ENCODE results near the gene RBM22. TPM values are rescaled to one million over a fixed set of nuclear protein-coding genes. Genes with fewer than 3 reads are reported as not detected.

Gene RBM22
- polyA plus RNA-seq, 1 of the 3 experiments (the other 2 are of a cell fraction): 30.7 TPM

DNA sequence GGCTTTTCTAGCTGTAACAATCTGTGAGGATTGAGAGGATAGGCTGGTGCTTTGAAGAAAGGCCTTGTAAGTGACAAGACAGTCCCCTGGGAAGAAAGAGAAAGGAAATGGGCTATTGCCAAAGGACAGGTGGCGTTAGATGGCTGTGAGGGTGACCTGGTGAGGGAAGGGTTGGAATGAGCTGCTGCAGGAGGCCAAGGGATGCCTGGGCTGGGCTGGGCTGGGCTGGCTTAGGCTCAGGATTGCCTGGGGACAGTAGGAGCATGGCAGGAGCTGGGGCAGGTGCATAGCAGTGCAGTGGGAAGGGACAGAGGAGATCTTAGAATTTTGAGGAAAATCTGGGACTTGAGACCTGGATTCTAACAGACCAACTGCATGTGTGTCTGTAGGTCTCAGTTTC lies 49.5 kb downstream of the RBM22 start:
- H3K27ac ChIP-seq (ENCODE audit: low read depth in 2 of 2, low read length in 1 of 2): peak overlapping the region in 1 of 2 experiments; percentile 76; a peak in 1 of 4 replicates
- no peak overlapping the region for H2AFZ ChIP-seq (ENCODE audit: low read depth)
- H3K4me2 ChIP-seq: no peak overlapping the region
- H3K4me3 ChIP-seq (ENCODE audit: low read depth in 2 of 2, low read length in 1 of 2): no peak overlapping the region
- no peaks in the 10 kb centered on the region for H3K9me3 ChIP-seq
- WGBS (ENCODE audit: low lambda C conversion rate): 82% methylated on average over 1 of the region's 1 CpG
- peaks cover 9 to 42% of the 10 kb centered on the region in 2 experiments for H3K4me1 ChIP-seq (ENCODE audit: control insufficient read depth in 1 of 2, insufficient read depth in 2 of 2, low read depth in 1 of 2, low read length in 1 of 2)
- H4K20me1 ChIP-seq (ENCODE audit: insufficient read depth): no peaks in the 10 kb centered on the region; the same call in 1 of the 2 replicates
- no peaks in the 10 kb centered on the region for H3K9me2 ChIP-seq
- no peak overlapping the region for H3K9ac ChIP-seq
- H3K36me3 ChIP-seq (replicated peaks in 1 of 2; ENCODE audit: control insufficient read depth in 1 of 2, insufficient read depth in 2 of 2, low read length in 1 of 2): peaks cover 11 to 37% of the 10 kb centered on the region in 2 experiments
- POLR2A ChIA-PET: interaction anchor here (0.8 to 1.4 kb wide), 2 partner anchors 11 to 201 kb away, joined by 3 read pairs; partner anchors contain the start of gene SYNPO
- no peaks in the 10 kb centered on the region for H3F3A ChIP-seq (replicated peaks; ENCODE audit: insufficient read depth)
- H3K79me2 ChIP-seq (ENCODE audit: insufficient read depth): peaks cover 8% of the 10 kb centered on the region
- no peak for DNase-seq
- CTCF ChIA-PET: interaction anchor here (0.6 to 12.2 kb wide), 8 partner anchors 9 to 192 kb away, joined by 3 to 160 read pairs (median 4); partner anchors contain the start of gene SYNPO
- H3K27me3 ChIP-seq (ENCODE audit: insufficient read depth): no peaks in the 10 kb centered on the region
- TF ChIP-seq EP300 (IDR thresholded peaks at IDR 0.05; ENCODE audit: borderline replicate concordance in 1 of 2, low read depth in 1 of 2, low read length in 1 of 2) (no peak), SIN3A (IDR thresholded peaks at IDR 0.05; ENCODE audit: borderline replicate concordance, low read depth, low read length) (no peak), RXRA (IDR thresholded peaks at IDR 0.05; ENCODE audit: borderline replicate concordance, low read depth) (no peak), SMC3 (IDR thresholded peaks at IDR 0.05; ENCODE audit: low read depth, low read length) (no peak), RCOR1 (IDR thresholded peaks at IDR 0.05; ENCODE audit: low read length) (no peak), JUND (IDR thresholded peaks at IDR 0.05) (no peak)
- TF ChIP-seq, protein P1, sequence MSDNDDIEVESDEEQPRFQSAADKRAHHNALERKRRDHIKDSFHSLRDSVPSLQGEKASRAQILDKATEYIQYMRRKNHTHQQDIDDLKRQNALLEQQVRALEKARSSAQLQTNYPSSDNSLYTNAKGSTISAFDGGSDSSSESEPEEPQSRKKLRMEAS (IDR thresholded peaks at IDR 0.05; ENCODE audit: low read depth): no peak
- TF ChIP-seq, protein P2, sequence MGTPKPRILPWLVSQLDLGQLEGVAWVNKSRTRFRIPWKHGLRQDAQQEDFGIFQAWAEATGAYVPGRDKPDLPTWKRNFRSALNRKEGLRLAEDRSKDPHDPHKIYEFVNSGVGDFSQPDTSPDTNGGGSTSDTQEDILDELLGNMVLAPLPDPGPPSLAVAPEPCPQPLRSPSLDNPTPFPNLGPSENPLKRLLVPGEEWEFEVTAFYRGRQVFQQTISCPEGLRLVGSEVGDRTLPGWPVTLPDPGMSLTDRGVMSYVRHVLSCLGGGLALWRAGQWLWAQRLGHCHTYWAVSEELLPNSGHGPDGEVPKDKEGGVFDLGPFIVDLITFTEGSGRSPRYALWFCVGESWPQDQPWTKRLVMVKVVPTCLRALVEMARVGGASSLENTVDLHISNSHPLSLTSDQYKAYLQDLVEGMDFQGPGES (IDR thresholded peaks at IDR 0.05; ENCODE audit: low read depth, low read length): no peak

GRCh38 chr5:150650021-150651006 lies 50.5 kb downstream of the RBM22 start:
- ChIA-PET POLR2A (no interaction called here), CTCF (interaction anchor here (1.0 to 12.2 kb wide), 3 partner anchors 69 to 191 kb away, joined by 4 to 160 read pairs (median 4); no protein-coding TSS in a partner anchor)
- 91% methylated on average over 30 of the region's 38 CpGs for WGBS (ENCODE audit: low lambda C conversion rate)
- DNase-seq: no peak
- no peaks in the 10 kb centered on the region for H3K9me3 ChIP-seq
- H4K20me1 ChIP-seq (ENCODE audit: insufficient read depth): no peaks in the 10 kb centered on the region; the same call in none of the 2 replicates
- H2AFZ ChIP-seq (ENCODE audit: low read depth): no peak overlapping the region
- peaks cover 19% of the 10 kb centered on the region for H3K79me2 ChIP-seq (ENCODE audit: insufficient read depth)
- H3K4me3 ChIP-seq (ENCODE audit: low read depth in 2 of 2, low read length in 1 of 2): no peak overlapping the region
- H3K27me3 ChIP-seq (ENCODE audit: insufficient read depth): no peaks in the 10 kb centered on the region
- no peak overlapping the region for H3K4me2 ChIP-seq
- H3K27ac ChIP-seq (ENCODE audit: low read depth in 2 of 2, low read length in 1 of 2): peak overlapping the region in 1 of 2 experiments; percentile 17; a peak in 1 of 4 replicates
- peaks cover under 1% of the 10 kb centered on the region for H3F3A ChIP-seq (replicated peaks; ENCODE audit: insufficient read depth)
- H3K9me2 ChIP-seq: no peaks in the 10 kb centered on the region
- peaks cover 11 to 37% of the 10 kb centered on the region in 2 experiments for H3K36me3 ChIP-seq (replicated peaks in 1 of 2; ENCODE audit: control insufficient read depth in 1 of 2, insufficient read depth in 2 of 2, low read length in 1 of 2)
- H3K4me1 ChIP-seq (ENCODE audit: control insufficient read depth in 1 of 2, insufficient read depth in 2 of 2, low read depth in 1 of 2, low read length in 1 of 2): peaks cover 13 to 42% of the 10 kb centered on the region in 2 experiments
- no peak overlapping the region for H3K9ac ChIP-seq
- TF ChIP-seq, protein P1 (IDR thresholded peaks at IDR 0.05; ENCODE audit: low read depth): no peak
- TF ChIP-seq, protein P3, sequence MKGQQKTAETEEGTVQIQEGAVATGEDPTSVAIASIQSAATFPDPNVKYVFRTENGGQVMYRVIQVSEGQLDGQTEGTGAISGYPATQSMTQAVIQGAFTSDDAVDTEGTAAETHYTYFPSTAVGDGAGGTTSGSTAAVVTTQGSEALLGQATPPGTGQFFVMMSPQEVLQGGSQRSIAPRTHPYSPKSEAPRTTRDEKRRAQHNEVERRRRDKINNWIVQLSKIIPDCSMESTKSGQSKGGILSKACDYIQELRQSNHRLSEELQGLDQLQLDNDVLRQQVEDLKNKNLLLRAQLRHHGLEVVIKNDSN (IDR thresholded peaks at IDR 0.05; ENCODE audit: borderline replicate concordance, low read depth): no peak
- TF ChIP-seq TAF1 (IDR thresholded peaks at IDR 0.05; ENCODE audit: borderline replicate concordance, low read depth, low read length) (no peak), TCF12 (IDR thresholded peaks at IDR 0.05) (no peak), SIN3A (IDR thresholded peaks at IDR 0.05; ENCODE audit: borderline replicate concordance, low read depth, low read length) (no peak), RCOR1 (IDR thresholded peaks at IDR 0.05; ENCODE audit: low read length) (no peak), ELF1 (IDR thresholded peaks at IDR 0.05) (no peak), EZH2phosphoT487 (IDR thresholded peaks at IDR 0.05; ENCODE audit: borderline replicate concordance, low read depth) (no peak), RAD21 (IDR thresholded peaks at IDR 0.05; ENCODE audit: low read length) (no peak), REST (IDR thresholded peaks at IDR 0.05; ENCODE audit: low read depth, low read length) (no peak)
- TF ChIP-seq, protein P4, sequence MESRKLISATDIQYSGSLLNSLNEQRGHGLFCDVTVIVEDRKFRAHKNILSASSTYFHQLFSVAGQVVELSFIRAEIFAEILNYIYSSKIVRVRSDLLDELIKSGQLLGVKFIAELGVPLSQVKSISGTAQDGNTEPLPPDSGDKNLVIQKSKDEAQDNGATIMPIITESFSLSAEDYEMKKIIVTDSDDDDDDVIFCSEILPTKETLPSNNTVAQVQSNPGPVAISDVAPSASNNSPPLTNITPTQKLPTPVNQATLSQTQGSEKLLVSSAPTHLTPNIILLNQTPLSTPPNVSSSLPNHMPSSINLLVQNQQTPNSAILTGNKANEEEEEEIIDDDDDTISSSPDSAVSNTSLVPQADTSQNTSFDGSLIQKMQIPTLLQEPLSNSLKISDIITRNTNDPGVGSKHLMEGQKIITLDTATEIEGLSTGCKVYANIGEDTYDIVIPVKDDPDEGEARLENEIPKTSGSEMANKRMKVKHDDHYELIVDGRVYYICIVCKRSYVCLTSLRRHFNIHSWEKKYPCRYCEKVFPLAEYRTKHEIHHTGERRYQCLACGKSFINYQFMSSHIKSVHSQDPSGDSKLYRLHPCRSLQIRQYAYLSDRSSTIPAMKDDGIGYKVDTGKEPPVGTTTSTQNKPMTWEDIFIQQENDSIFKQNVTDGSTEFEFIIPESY (IDR thresholded peaks at IDR 0.05; ENCODE audit: borderline replicate concordance, low read depth): no peak

Measured in SK-N-SH (cell line).